Measurements from ENCODE around the gene PCCA. TPM values are rescaled to one million over a fixed set of nuclear protein-coding genes. Genes with fewer than 3 reads are reported as not detected.

Gene PCCA
- polyA plus RNA-seq, 1 of the 3 experiments (the other 2 are of a cell fraction) = 7.3 TPM

DNA sequence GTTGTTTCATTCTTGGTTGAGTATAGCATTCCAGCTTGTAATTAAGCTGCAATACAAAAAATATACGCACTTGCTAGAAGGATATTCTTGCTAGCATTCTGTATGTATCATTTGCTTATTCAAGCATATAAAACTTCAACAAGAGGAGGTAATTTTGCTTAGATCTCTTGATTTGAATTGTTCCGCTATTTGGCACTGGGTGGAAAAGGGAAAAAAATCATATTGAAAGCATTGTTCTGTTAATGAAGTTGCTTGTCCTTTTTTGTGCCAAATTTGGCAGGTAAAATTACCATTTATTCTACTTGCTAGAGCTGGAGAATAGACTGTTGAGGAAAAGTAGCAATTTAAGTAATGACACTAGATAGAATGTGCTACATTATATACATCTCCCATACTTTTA, 309.5 kb downstream of the PCCA start:
- H3K27ac ChIP-seq (ENCODE audit: low read depth in 2 of 2, low read length in 1 of 2) = no peak overlapping the region
- H4K20me1 ChIP-seq (ENCODE audit: insufficient read depth) = no peaks in the 10 kb centered on the region
- peaks cover 16% of the 10 kb centered on the region for H3F3A ChIP-seq (replicated peaks; ENCODE audit: insufficient read depth)

DNA sequence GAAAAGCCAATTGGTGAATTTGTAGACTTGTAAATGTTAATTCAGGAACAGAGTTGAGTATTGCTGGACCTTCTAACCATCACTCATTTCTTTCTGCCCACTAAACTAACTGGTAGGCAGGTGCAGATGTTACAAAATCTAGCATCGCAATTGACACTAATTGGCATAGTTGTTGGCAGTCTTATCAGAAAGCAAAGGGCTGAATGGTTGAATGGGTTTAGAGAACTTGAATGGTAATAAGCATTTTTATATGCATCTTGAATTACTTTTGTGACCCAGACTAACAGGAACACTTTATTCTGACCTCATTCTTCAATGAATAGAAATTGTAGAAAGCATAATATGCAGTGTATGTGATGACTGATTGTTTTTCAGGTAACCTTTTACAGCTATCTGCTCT, 310.6 kb downstream of the PCCA start:
- Histone ChIP-seq H4K20me1 (ENCODE audit: insufficient read depth) (no peaks in the 10 kb centered on the region), H3K4me1 (ENCODE audit: control insufficient read depth in 1 of 2, insufficient read depth in 2 of 2, low read depth in 1 of 2, low read length in 1 of 2) (peaks cover 7 to 8% of the 10 kb centered on the region in 2 experiments; a peak in 3 of 4 replicates), H3K79me2 (ENCODE audit: insufficient read depth) (no peaks in the 10 kb centered on the region), H3K9me2 (no peaks in the 10 kb centered on the region), H3K4me2 (no peak overlapping the region), H3K27ac (ENCODE audit: low read depth in 2 of 2, low read length in 1 of 2) (no peak overlapping the region), H3K9ac (no peak overlapping the region), H2AFZ (ENCODE audit: low read depth) (no peak overlapping the region), H3K9me3 (no peaks in the 10 kb centered on the region; the same call in 1 of the 2 replicates), H3F3A (replicated peaks; ENCODE audit: insufficient read depth) (peaks cover 5% of the 10 kb centered on the region), H3K27me3 (ENCODE audit: insufficient read depth) (no peaks in the 10 kb centered on the region), H3K36me3 (replicated peaks in 1 of 2; ENCODE audit: control insufficient read depth in 1 of 2, insufficient read depth in 2 of 2, low read length in 1 of 2) (peaks cover 0 to 3% of the 10 kb centered on the region in 2 experiments), H3K4me3 (ENCODE audit: low read depth in 2 of 2, low read length in 1 of 2) (no peak overlapping the region)
- POLR2A ChIA-PET = no interaction called here
- TF ChIP-seq NRF1 (IDR thresholded peaks at IDR 0.05; ENCODE audit: low read depth, low read length) (no peak), MEF2A (IDR thresholded peaks at IDR 0.05; ENCODE audit: borderline replicate concordance, low read depth) (no peak), FOXM1 (IDR thresholded peaks at IDR 0.05; ENCODE audit: low read depth) (no peak), TCF12 (IDR thresholded peaks at IDR 0.05) (no peak), JUND (IDR thresholded peaks at IDR 0.05) (no peak), EP300 (IDR thresholded peaks at IDR 0.05; ENCODE audit: borderline replicate concordance in 1 of 2, low read depth in 1 of 2, low read length in 1 of 2) (no peak), RXRA (IDR thresholded peaks at IDR 0.05; ENCODE audit: borderline replicate concordance, low read depth) (no peak)
- TF ChIP-seq, protein P1, sequence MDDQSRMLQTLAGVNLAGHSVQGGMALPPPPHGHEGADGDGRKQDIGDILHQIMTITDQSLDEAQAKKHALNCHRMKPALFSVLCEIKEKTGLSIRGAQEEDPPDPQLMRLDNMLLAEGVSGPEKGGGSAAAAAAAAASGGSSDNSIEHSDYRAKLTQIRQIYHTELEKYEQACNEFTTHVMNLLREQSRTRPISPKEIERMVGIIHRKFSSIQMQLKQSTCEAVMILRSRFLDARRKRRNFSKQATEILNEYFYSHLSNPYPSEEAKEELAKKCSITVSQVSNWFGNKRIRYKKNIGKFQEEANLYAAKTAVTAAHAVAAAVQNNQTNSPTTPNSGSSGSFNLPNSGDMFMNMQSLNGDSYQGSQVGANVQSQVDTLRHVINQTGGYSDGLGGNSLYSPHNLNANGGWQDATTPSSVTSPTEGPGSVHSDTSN (IDR thresholded peaks at IDR 0.05) = no peak
- TF ChIP-seq, protein P2, sequence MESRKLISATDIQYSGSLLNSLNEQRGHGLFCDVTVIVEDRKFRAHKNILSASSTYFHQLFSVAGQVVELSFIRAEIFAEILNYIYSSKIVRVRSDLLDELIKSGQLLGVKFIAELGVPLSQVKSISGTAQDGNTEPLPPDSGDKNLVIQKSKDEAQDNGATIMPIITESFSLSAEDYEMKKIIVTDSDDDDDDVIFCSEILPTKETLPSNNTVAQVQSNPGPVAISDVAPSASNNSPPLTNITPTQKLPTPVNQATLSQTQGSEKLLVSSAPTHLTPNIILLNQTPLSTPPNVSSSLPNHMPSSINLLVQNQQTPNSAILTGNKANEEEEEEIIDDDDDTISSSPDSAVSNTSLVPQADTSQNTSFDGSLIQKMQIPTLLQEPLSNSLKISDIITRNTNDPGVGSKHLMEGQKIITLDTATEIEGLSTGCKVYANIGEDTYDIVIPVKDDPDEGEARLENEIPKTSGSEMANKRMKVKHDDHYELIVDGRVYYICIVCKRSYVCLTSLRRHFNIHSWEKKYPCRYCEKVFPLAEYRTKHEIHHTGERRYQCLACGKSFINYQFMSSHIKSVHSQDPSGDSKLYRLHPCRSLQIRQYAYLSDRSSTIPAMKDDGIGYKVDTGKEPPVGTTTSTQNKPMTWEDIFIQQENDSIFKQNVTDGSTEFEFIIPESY (IDR thresholded peaks at IDR 0.05; ENCODE audit: borderline replicate concordance, low read depth) = no peak
- TF ChIP-seq, protein P3, sequence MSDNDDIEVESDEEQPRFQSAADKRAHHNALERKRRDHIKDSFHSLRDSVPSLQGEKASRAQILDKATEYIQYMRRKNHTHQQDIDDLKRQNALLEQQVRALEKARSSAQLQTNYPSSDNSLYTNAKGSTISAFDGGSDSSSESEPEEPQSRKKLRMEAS (IDR thresholded peaks at IDR 0.05; ENCODE audit: low read depth) = no peak
- TF ChIP-seq, protein P4, sequence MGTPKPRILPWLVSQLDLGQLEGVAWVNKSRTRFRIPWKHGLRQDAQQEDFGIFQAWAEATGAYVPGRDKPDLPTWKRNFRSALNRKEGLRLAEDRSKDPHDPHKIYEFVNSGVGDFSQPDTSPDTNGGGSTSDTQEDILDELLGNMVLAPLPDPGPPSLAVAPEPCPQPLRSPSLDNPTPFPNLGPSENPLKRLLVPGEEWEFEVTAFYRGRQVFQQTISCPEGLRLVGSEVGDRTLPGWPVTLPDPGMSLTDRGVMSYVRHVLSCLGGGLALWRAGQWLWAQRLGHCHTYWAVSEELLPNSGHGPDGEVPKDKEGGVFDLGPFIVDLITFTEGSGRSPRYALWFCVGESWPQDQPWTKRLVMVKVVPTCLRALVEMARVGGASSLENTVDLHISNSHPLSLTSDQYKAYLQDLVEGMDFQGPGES (IDR thresholded peaks at IDR 0.05; ENCODE audit: low read depth, low read length) = no peak
- 100% methylated on average over 1 of the region's 1 CpG for WGBS (ENCODE audit: low lambda C conversion rate)
- no peak for DNase-seq
- CTCF ChIA-PET = no interaction called here

More for the DNA sequence above, 309.5 kb downstream of the PCCA start:
- H3K4me2 ChIP-seq = no peak overlapping the region
- H3K4me3 ChIP-seq (ENCODE audit: low read depth in 2 of 2, low read length in 1 of 2) = no peak overlapping the region
- no peaks in the 10 kb centered on the region; the same call in 1 of the 2 replicates for H3K9me3 ChIP-seq
- no peak for DNase-seq
- peaks cover 0 to 3% of the 10 kb centered on the region in 2 experiments for H3K36me3 ChIP-seq (replicated peaks in 1 of 2; ENCODE audit: control insufficient read depth in 1 of 2, insufficient read depth in 2 of 2, low read length in 1 of 2)
- no peaks in the 10 kb centered on the region for H3K9me2 ChIP-seq
- ChIA-PET CTCF (no interaction called here), POLR2A (no interaction called here)
- no peak overlapping the region for H3K9ac ChIP-seq
- WGBS (ENCODE audit: low lambda C conversion rate) = 99% methylated on average over 2 of the region's 2 CpGs
- no peaks in the 10 kb centered on the region for H3K27me3 ChIP-seq (ENCODE audit: insufficient read depth)
- no peak overlapping the region for H2AFZ ChIP-seq (ENCODE audit: low read depth)
- peaks cover 9 to 17% of the 10 kb centered on the region in 2 experiments; a peak in 3 of 4 replicates for H3K4me1 ChIP-seq (ENCODE audit: control insufficient read depth in 1 of 2, insufficient read depth in 2 of 2, low read depth in 1 of 2, low read length in 1 of 2)
- TF ChIP-seq, protein P1 (IDR thresholded peaks at IDR 0.05) = no peak
- TF ChIP-seq RCOR1 (IDR thresholded peaks at IDR 0.05; ENCODE audit: low read length) = no peak
- no peaks in the 10 kb centered on the region for H3K79me2 ChIP-seq (ENCODE audit: insufficient read depth)
